OCI-M2 (cell line): ENCODE measurements around the gene SEPTIN1.
"Not testable (repeated sequence)": the region's sequence is repeated elsewhere in the genome, so short reads cannot be mapped to it uniquely, and the experiment has no call there.

Experiments used
- DNase-seq: peaks from one replicate; lab custom pipeline; 2025; ENCODE audit not compliant: unreplicated experiment; lab: John Stamatoyannopoulos, UW

Gene SEPTIN1

DNA sequence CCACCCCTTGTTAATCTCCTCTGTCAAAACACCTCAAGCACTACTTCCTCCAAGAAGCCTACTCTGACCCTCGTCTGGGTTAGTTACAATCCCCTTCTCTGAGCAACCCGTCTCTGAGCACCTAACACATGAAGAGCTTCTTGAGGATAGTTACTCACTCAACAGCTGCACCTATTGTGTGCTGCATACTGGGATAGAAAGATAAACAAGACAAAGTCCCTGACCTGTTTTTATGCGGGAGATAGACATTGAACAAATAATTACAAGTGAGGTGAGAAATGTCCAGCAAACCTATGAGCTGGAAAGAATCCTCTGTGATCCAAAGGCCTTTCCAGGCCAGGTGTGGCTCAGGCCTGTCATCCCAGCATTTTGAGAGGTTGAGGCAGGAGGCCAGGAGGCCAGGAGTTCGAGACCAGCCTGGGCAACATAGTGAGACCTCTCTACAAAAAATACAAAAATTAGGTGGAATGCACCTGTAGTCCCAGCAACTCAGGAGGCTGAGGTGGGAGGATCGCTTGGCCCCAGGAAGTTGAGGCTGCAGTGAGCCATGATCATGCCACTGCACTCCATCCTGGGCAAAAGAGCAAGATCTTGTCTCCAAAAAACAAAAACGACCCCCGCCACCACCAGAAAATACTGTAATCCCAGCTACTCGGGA is 19.5 kb upstream of the SEPTIN1 start:
- no peak for DNase-seq

- DNase-seq: no peak
These were observed 17.2 kb upstream of the SEPTIN1 start for GRCh38 chr16:30399435-30400186.

GRCh38 chr16:30398661-30399434 is 16.5 kb upstream of the SEPTIN1 start:
- DNase-seq: no peak

- DNase-seq: no peak
These were observed 15.7 kb upstream of the SEPTIN1 start for GRCh38 chr16:30397776-30398660.

DNA sequence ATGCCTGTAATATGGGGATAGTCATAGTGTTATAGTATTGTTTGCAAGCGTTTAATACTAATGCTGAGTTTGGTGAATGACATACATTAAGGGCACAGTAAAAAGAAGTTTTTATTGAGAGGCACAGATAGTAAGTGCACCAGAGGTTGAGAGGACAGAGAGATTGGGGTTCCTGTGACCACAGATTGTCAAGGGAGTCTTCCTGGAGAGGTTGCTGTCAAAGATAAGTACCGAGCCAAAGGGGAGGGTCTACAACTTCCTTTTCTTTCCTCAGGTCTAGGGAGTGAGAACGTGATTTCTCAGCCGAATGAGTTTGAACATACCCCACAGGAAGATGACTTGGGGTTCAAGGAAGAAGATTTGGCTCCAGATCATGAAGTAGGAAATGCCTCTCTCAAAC is 14.7 kb upstream of the SEPTIN1 start:
- DNase-seq: no peak

- DNase-seq: not testable (repeated sequence)
These were observed 14.3 kb upstream of the SEPTIN1 start for GRCh38 chr16:30396627-30397026.

DNA sequence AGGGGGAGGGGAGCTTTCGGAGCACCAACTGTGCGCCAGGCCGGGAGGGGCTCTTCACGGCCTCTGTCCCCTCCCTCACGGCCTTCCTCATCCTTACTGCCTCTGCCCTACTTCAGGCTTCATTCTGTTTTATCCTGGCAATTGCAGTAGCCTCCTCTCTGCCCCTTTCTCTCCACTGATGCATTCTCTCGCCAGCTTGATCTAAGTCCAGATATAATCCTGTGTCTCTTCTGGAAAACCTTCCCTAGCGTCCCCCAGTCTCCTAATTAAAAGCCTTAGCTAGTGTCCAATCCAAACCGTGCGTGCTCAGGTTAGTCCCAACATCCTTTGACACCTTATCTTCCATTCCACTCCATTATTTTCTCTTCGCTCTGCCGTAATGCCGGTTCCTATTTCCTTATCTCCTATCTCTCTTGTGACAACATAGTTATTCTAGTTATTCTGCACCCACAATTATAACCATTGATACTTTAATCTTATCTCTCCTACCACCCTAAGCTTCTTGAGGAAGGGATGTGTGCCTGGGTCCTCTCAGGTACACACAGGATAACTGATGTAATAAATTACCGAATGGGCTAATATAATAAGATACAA is 13.7 kb upstream of the SEPTIN1 start:
- DNase-seq: no peak

DNA sequence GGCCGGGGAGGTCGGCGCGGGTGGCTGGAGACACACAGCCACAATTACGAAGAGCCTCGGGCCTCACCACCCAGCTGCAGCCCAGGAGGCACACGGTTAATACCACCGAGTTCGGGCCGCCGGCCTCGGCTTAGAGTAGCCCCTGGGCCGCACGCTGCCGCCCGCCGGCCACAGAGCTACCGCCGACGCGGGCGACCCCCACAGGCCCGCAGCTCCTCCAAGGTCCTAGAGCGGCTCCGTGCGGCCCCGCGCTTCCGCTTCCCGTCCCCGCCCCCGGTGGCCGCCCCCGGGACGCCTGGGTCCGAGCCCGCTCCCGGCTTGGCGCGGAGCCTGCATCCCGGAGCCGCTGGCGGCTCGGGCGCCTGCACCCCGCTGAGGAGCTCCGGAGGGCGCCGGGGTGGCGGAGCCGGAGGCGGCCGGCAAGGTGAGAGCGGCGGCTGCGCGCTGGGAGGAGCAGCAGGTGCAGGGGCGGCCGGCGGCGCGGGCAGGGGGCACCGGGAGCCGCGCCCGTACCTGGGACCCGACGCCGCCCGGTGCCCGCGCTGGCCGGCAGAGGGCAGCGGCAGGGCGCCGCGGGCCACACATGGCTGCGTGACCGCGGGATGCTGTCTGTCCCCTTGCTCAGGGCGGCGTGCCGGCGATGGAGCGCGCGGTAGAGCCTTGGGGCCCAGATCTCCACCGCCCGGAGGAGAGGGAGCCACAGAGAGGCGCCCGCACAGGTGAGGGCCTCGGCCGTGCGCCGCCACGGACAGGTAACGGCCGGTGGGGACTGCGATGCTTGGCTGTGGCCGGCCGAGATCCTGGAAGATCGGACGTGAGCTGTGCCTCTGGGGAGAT is 13.0 kb upstream of the SEPTIN1 start, which contains the start of gene ZNF48:
Gene ZNF48, plus strand, starts transcription at position 266 of the 837 bp plus-strand sequence. Its CDS starts 375 bp downstream, at position 641.
- DNase-seq: no peak

DNA sequence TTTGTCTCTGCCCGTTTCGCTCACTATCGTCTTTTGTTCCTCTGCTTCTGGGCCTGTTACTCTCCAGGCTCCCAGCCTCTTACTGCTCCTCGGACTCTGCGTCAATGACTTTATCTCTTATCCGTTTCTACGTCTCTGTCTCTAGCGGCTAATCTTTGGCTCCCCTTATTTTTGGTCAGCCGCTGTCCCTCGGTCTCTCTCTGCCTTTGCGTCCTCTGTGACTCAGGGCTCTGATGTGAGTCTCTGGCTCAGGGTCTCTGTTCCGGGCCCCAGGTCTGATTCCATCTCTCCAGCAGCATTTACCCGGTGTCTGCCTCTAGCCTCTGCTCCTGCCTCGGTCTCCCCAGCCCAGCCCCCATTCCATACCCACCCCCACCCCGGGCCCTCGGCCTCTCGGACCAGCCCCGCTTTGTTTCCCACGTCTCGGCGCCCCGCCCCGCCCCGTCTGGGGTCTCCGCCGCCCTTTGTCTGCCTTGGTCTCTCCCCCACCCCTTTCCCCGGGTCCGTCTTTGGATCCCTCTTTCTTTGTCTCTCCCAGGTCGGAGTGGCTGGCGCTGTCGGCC is 12.3 kb upstream of the SEPTIN1 start:
- no peak for DNase-seq

GRCh38 chr16:30383521-30383920 is 1.2 kb upstream of the SEPTIN1 start:
- DNase-seq: no peak

GRCh38 chr16:30381291-30382041 is 895 bp downstream of the SEPTIN1 start:
- DNase-seq: no peak

DNA sequence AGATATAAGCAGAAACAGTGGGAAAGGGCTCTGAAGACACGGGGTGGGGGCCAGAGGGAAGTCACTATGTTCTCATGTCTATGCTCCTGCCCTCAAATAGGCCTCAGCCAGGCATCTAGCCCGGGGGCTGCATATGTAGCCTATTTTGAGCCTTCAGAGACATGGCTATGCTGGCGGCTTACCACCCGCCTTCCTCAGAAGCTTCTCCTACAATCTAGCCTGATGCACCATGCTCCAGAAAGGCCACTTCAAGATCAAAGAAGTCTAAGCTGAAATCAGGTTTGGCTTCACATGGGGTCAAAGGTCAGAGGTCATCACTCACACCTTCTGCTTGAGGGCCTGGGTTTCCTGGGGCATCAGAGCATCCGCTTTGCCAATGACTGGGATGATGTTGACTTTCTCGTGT is 1.6 kb downstream of the SEPTIN1 start:
- no peak for DNase-seq

DNA sequence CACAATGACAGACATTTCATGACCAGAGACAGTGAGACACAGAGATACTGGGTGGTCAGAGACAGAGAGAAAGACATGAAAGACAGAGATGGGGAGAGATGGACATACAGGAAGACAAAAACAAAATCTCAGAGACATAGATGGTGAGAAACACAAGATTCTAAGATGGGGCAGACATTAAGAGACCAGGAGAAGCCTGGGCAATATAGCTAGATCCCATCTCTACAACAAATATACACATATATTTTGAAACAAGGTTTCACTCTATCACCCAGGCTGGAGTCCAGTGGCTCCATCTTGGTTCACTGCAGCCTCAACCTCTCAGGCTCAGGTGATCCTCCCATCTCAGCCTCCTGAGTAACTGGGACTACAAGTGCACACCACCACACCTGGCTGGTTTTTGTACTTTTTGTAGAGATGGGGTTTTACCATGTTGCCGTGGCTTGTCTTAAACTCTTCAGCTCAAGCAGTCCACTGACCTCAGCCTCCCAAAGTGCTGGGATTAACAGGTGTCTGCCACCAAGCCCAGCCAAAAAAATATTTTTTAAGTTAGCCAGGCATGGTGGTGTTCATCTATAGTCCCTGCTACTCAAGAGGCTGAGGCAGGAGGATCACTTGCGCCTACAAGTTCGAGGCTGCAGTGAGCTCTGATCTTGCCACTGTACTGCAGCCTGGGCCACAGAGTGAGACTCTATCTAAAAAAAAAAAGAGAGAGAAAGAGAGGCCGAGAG is 2.1 kb downstream of the SEPTIN1 start:
- no peak for DNase-seq

- no peak for DNase-seq
These were observed 3.1 kb downstream of the SEPTIN1 start for GRCh38 chr16:30379158-30379783.

DNA sequence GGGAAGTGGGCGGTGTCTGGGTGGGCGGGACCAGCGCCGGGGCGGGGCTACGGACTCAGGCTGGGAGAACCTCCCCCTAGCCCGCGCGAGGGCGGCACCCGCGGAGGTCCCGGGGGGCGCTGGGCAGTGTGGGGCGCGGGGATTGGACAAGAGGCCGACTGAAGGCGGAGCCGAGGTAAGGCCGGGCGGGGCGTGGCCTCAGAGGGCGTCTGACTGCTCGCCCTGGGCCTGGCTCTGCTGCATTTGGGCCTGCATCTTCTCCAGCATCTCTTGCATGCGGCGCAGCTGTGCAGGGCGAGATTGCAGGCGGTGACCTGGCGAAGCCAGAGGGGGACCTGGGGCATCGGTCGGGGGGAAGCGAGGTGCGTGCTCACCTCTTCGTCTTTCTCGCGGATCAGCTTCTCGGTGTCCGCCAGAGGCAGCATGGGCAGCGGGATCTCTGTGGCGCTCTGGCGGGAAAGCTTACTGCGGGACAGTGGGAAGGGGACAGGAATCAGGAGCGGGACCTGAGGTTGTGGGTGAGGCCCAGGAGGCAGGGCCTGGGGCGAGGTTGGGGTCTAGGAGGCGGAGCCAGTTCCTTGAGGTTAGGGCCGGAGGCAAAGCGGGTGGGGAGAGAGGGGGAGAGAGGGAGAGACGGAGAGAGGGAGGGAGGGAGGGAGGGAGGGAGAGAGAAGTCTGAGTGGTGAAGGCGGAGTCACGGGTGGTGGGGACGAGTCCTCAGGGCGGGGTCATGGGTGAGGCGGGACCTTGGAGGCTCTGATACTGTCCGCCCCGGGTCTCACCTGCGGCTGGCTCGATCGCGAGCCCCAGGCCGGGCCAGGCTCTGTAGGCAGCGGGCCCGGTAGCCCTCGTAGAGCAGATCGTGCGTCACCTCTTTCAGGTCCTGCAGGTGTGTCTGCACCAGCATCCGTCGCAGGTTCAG is 3.9 kb downstream of the SEPTIN1 start:
- peak; percentile 90 for DNase-seq

DNA sequence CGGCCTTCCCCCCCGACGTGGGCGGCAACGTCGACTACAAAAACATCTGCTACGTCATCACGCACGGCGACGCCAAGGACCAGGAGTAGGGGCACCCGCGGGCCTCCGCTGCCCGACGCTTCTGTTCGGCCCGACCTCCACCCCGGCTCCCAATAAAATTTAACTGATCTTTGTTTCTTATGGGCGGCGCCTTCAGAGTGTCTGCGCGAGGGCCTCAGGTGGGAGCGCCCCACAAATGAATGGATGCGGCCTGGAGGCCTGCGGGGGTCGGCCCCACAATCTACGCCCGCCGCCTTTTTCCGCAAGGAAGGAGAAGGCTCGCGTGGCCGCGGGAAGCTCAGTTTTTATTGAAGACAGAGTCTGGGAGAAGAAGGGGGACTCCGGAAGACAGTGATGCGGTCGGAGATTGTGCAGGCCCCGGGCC is 4.5 kb downstream of the SEPTIN1 start:
- no peak for DNase-seq
